Cerebellar nuclear complex (tissue), 1 donor: ENCODE results near the gene MSLN.
"Not testable (repeated sequence)": the region's sequence is repeated elsewhere in the genome, so short reads cannot be mapped to it uniquely, and the experiment has no call there.

ENCODE experiments used
- DNase-seq, 2 experiments: peaks; one replicate each; lab custom pipeline; 2025; lab: John Stamatoyannopoulos, UW

The MSLN gene

DNA sequence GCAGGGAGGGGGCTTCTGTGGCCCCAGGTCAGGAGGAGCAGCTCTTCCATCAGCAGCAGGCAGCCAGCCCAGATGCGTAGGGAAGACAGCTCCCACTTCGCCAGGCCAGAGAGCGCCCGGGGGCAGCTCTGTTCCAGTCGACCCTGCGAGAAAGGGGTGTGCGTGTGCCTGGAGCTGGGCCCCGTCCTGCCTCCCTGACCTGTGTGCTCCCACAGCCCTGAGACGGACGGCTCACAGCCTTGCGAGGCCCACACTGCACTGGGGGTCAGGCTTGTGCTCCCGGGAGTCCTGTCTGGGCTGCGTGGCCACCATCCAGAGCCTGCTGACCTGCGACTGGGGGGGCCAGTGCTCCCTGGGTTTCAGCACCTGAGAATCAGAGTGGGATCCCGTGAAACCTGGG, 469 bp upstream of the MSLN start:
- DNase-seq: no peak

DNA sequence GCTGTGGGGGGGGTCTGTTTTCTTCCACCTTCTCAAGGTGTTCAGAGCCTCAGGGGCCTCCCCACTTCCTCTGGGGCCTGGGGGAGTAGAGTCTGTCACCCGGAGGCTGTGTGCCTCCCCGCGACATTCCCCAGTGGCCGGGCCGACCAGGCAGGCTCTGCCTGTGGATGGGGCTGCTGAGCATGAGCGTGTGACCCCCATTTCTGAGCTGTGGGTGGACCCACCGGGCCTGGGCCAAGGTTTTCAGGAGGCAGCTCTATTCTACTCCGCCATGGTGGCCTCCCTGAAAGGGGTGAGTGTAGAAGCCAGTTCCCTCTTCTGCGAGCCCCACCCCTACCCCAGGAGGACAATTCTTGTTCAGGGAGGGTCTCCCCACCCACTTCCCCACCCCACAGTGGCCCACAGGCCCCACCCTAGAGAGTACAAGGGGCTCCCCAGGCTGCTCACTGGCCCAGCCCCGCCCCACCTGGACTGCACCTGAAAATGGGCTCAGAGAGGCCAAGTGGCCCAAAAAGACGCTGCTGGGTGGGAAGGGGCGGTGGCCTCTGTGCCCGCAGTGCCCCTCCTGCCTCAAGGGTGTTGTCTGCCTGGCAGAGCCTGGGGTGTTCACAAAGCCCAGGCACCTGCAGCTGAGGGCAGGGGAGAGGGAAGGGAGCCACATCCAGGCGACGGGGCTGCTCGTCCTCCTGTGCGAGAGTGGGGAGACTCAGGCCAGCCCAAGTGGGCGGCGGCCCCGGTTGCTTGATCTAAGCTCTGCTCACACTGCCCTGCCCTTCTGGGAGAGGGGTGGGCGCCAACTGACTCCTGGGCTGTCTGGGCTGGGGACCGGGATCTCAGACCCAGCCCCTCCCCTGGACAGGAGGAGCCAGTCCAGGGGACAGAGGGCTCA, 1.3 kb downstream of the MSLN start:
- no peak for DNase-seq

DNA sequence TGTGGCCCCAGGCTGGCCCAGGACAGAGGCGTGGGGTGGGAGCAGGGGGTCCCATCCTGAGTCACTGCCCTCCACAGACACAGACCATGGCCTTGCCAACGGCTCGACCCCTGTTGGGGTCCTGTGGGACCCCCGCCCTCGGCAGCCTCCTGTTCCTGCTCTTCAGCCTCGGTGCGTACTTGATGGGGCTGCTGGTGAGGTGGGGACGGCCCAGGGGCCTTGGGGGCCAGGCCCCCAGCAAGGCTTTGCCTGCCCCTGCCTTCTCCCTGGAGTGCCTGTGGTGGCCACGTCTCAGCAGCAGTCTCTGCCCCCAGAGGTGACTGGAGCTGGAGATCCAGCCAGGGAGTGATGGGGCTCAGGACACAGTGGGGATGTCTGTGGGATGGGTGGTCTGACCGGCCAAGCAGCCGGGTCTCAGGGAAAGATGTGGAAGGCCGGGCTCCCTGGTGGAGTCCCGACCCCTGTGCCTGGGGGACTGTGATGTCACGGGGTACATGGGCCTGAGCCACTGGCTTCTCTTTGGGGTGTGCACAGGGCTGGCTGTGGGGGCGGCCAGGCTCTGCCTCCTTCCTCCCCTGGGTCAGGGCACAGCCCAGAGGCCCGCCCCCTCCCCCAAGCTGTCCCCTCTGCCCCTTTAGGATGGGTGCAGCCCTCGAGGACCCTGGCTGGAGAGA, 2.2 kb downstream of the MSLN start:
- no peak for DNase-seq

DNA sequence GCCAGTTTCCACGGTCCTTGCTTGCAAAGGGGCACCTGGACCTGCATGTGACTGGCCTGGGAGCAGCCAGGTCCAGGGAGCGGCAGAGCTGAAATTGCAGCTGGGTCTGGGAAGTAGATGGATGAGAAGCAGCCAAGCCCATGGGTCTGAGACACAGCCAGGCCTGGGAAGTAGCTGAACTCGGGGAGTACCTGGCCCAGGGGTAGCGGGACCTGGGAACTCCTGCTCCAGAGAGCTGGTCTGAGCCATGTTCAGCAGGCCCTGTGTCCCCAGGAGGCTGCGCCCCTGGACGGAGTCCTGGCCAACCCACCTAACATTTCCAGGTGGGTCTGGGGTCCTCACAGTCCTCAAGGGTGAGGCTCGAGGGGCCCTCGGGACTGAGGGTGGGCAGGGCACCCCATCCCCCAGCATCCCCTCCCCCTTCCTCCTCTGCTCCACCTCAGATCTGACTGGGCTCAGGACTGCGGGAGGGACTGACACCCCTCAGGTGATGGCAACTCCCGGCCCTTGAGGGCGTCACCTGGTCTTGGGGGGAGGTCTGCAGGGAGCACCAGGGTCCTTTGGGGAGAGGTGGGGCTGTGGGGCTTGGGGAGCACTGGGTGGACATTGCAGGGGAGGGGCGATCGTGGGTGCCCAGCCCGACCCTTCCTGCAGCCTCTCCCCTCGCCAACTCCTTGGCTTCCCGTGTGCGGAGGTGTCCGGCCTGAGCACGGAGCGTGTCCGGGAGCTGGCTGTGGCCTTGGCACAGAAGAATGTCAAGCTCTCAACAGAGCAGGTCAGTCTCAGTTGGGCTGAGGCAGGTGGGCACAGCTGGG, 3.0 kb downstream of the MSLN start:
- DNase-seq: no peak

DNA sequence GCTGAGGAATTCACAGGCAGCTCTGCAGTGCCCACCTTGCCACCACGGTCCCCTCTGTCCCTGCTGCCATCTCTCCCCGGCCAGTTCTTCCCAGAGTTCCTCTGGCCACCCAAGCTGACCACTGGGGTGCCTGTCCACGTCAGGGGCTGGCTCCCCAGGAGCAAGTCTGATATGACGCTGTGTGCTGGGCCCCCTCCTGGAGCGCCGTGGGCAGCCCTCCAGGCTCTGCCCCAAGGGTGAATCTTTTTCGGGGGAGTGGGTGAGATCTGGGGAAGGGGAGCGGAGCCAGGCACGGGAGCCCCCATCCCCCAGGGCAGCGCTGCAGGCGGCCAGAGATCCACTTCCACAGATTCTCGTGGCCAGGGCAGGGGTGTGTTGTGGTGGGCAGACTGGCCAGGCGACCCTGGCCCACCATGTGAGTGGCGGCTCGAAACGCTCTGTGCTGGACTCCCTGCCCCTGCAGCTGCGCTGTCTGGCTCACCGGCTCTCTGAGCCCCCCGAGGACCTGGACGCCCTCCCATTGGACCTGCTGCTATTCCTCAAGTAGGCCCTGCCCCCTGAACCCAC, 3.7 kb downstream of the MSLN start:
- no peak for DNase-seq

DNA sequence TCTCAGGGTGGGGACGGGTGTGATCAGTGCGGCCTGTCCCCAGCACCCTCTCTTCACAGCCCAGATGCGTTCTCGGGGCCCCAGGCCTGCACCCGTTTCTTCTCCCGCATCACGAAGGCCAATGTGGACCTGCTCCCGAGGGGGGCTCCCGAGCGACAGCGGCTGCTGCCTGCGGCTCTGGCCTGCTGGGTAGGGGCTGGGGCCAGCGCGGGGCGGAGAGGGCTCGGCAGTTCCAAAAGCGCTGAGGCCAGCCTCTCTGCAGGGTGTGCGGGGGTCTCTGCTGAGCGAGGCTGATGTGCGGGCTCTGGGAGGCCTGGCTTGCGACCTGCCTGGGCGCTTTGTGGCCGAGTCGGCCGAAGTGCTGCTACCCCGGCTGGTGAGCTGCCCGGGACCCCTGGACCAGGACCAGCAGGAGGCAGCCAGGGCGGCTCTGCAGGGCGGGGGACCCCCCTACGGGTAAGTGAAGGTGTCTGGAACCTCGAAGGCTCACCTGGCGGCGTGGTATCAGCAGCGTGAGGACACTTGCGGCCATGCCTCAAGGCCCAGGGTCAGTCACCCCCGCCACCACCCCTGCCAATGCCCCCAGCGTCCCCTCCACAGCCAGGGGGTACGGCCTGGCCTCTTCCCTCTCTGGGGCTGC, 4.4 kb downstream of the MSLN start:
- no peak for DNase-seq

DNA sequence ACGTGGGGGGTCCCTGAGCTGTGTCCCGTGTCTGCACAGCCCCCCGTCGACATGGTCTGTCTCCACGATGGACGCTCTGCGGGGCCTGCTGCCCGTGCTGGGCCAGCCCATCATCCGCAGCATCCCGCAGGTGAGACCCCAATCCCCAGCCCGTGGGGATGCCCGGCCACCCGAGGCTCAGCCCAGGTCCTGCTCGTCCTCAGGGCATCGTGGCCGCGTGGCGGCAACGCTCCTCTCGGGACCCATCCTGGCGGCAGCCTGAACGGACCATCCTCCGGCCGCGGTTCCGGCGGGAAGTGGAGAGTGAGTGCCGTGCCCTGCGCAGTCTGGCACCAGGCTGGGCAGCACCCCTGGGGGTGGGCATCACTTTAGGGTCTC, 4.9 kb downstream of the MSLN start:
- DNase-seq: no peak

DNA sequence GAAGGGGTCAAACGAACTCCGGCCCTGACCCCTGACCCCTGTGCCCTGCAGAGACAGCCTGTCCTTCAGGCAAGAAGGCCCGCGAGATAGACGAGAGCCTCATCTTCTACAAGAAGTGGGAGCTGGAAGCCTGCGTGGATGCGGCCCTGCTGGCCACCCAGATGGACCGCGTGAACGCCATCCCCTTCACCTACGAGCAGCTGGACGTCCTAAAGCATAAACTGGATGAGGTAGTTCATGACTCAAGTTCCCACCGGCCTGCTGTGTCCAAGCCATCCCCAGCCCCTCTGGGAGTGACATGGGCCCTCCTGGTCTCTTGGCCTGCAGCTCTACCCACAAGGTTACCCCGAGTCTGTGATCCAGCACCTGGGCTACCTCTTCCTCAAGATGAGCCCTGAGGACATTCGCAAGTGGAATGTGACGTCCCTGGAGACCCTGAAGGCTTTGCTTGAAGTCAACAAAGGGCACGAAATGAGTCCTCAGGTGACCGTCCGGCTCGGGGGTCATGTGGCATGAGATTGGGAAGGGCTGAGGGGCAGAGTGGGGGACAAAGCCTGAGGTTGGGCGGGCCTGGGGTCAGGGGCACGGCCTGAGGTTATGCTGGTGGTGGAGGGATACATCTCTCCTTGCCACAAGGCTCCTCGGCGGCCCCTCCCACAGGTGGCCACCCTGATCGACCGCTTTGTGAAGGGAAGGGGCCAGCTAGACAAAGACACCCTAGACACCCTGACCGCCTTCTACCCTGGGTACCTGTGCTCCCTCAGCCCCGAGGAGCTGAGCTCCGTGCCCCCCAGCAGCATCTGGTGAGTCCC, 5.7 kb downstream of the MSLN start:
- DNase-seq: no peak

DNA sequence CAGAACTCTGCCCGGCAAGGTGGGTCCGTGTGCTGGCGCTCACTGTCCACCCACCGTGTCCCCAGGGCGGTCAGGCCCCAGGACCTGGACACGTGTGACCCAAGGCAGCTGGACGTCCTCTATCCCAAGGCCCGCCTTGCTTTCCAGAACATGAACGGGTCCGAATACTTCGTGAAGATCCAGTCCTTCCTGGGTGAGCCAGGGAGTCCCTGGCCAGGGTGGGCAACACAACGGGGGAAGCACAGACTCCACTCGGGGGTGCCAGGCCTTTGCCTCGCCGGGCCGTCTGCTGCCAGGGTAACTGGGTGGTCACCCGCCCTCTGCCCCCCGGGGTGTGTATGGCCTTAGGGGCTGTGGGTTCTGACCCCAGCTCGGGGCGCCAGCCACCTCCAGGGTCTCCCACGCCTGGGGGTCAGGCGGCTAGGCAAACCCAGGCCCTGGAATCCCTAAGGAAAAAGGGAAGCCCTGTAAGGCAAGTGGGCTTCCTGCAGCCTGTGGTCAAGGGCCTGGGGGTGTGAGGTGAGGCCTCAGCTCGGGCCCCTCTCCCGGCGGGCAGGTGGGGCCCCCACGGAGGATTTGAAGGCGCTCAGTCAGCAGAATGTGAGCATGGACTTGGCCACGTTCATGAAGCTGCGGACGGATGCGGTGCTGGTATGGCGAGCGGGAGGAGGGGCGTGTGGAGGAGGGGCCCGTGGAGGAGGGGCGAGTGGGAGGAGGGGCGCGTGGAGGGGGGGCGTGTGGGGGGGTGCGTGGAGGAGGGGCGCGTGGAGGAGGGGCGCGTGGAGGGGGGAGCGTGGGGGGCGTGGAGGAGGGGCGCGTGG, 6.5 kb downstream of the MSLN start:
- DNase-seq: no peak

DNA sequence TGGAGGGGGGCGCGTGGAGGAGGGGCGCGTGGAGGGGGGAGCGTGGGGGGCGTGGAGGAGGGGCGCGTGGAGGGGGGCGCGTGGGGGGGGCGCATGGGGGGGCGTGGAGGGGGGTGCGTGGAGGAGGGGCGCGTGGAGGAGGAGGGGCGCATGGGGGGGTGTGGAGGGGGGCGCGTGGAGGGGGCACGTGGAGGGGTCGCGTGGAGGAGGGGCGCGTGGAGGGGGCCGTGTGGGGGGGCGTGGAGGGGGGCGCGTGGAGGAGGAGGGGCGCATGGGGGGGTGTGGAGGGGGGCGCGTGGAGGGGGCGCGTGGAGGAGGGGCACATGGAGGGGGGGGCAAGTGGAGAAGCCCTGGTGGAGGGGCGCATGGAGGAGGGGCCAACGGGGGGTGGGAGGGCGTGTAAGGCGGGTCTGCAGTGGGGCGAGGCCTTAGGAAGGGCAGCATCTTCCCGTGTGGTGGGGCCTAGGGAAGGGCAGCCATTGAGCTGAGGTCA, 7.3 kb downstream of the MSLN start:
- DNase-seq: no peak

DNA sequence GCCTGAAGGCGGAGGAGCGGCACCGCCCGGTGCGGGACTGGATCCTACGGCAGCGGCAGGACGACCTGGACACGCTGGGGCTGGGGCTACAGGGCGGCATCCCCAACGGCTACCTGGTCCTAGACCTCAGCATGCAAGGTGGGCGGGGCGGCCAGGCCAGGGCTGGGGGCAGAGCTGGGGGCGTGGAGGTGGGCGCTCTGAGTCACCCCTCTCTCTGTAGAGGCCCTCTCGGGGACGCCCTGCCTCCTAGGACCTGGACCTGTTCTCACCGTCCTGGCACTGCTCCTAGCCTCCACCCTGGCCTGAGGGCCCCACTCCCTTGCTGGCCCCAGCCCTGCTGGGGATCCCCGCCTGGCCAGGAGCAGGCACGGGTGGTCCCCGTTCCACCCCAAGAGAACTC, 7.9 kb downstream of the MSLN start:
- no peak for DNase-seq

DNA sequence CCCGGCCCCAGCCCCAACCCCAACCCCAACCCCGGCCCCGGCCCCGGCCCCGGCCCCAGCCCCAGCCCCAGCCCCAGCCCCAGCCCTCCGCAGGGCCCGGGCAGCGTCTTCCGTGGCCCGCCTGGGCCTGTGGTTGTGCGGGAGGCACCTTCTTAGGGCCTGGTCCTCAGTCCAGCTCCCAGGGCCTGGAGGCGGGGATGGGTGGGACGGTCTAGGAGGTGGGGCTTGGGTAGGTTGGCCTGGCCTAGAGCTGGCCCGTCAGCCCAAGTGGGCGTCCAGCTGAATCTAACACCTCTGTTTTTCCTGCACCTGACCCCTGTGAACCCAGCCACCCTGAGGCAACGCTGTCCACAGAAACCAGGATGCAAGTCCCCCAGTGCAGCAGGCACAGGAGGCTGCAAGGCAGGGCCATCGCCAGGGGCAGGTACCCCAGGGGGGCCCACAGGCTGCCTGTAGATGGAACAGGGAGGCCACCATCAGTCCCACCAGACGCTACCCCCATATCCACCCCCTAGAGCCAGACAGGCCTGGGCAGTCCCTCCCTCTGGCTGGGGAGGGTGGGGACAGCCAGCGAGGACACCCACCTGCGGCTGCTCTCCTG, 8.8 kb downstream of the MSLN start:
- DNase-seq: no peak

DNA sequence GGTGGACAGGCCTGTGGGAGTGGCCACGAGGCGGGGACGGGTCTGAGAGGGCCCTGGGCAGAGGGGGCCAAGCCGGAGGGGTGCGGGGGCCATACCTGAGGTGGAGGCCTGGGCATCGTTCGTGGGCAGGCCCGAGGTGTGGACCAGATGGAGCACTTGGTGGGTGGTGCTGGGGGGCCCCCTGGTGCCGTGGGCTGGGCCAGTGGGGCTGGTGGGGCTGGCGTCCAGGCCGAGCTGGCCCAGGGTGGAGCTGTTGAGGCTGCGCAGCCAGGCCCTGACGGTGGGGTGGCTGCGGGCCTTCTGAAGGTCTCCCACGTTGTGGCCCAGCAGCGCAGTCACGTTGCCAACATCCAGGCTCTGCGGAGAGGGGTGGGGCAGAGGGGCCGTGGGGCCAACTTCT, 9.4 kb downstream of the MSLN start:
- DNase-seq: no peak

DNA sequence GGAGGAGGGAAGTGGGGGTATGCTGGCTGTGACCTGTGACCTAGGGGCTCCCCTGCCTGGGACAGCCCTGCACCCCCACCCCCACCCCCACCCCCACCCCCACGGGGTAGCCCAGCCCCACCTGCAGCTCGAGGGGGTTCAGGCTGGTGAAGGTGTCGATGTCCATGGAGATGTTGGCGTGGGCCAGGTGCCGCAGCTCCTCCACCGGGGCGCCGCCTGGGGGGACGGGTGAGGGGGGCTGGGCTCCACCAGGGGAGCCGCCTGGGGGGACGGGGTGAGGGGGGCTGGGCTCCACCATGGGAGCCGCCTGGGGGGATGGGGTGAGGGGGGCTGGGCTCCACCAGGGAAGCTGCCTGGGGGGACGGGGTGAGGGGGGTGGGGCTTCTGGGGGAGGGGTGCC, 9.9 kb downstream of the MSLN start:
- no peak for DNase-seq

DNA sequence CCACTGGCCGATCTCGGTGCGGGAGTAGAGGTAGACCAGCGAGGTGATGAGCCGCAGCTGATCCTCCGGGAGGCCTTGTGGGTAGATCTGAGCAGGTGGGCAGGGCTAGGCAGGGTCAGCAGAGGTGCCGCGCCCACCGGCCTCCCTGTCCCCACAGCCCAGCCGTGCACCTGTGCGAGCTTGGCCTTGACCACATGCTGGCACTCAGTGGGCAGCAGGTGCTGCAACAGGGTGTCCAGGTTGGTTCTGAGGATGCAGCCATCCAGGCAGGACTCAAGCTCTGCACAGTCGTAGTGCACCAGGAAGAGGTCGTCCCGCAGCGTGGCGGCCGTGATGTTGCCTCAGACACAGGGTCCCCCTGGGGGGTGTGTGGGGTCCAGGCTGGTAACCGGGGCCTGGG, 12.4 kb downstream of the MSLN start:
- DNase-seq: no peak

DNA sequence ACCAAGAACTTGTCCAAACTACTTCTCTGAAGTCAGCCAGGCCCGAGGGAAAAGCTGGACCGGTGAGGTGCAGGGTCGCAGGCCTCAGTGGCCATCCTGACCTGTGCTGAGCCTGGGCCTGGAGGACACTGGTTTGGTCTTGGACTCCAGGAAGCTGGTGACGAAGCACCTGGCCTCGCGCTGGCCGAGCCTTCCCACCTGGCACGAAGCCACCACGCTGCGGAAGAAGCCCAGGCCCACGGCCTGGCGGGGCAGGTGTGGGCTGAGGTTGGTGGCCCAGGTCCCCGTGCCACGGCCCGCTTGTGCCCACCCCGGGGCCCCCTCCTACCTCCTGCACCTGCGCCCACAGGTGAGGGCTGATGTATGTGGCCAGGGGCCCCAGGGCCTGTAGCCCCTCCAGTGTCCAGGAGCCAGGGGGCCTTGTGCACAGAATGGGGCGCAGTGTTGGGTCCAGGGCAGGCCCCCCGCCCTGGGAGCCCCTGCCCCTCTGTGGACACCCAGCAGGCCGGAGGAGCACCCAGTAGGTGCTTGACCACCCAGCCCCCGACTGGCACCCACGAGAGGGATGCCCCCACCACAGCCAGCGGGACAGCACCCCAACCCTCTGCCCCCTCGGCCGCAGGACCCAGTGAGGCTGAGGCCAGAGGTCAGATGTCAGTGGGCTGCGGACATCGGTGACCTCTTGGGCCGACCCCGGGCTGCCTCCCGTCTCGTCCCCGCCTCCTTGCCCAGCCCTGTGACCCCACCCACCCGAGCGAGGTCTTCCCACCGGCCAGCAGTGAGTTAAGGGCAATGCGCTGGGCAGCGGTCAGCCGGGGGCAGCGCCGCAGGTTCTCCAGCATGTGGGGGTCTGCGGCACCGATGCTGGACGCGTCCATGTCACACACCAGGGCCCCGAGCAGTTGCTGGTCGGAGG, 13.8 kb downstream of the MSLN start:
- DNase-seq: no peak

DNA sequence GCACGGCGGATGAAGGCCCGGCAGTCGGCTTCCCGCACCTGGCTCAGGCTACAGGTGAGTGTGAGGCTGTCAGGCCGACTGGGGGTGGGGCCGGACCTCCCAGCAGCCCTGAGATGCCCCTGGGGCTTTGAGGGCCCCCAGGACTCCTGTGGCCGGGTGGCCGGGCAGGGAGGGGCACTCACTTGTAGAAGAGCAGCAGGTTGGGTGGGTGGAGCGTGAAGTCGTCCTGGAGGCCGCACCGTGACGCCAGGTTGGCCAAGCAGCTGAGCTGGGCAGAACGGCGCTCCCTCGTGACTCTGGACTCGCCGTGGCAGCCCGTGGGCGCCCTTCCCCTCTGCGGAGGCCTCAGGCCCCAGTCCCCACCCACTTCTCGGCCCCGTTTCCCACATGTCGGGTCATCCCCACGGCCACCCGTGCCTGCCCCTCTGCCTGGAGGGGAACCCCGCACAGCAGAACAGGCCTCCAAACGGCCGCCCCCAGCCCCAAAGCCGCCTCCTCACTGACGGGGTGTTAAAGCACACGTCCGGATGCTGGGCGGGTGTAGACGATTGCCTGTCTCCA, 14.8 kb downstream of the MSLN start:
- no peak for DNase-seq

DNA sequence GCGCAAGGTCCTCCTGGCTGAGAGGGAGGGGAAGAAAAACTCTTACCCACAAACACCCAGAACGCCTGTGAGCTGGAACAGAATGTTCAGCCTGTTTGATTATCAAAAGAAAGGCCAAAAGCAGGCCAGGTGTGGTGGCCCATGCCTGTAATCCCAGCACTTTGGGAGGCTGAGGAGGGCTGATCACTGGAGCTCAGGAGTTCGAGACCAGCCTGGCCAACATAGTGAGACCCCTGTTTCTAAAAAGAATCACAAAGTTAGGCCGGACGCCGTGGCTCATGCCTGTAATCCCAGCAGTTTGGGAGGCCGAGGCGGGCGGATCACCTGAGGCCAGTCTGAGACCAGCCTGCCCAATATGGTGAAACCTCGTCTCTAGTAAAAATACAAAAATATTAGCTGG, 15.8 kb downstream of the MSLN start:
- DNase-seq: not testable (repeated sequence)
